OCI-LY1 (cell line): ENCODE results near the gene PCSK5.

ENCODE experiments used
- EZH2 ChIP-seq: fragments of 200-600 bp; sonication (generic), shearing (Covaris generic); IDR thresholded peaks from 2 replicates; pipeline ENCODE4 v1.8.0; 2017; ENCODE audit warnings: borderline replicate concordance, mixed run types, mild to moderate bottlenecking, antibody characterized with exemption, low read length, moderate library complexity, mixed read lengths
- TF ChIP-seq, protein P1 (sequence below): fragments of 200-600 bp; sonication (generic), shearing (Covaris generic); IDR thresholded peaks from 2 replicates; pipeline ENCODE4 v1.5.1; 2017; ENCODE audit warnings: mild to moderate bottlenecking, antibody characterized with exemption, low read length, moderate library complexity, mixed read lengths

DNA sequence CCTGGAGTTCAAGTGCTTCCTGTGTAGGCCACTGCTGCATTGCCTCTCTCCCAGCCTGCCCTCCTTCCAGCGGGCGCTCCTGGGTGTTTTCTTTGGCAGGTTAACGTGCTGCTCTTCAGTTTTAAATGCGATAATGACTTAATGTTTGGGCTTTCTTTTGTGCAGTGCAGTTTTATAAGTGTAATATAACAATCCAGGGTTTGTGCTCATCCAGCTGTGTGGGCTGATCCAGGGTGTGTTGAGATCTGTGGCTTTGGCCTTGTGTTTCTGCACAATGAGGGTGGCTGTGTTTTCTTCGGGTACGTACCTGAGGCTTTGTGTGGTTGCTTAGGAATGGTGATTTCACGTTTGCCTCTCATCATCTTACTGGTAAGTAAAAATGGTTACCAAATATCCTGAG lies 50.6 kb downstream of the PCSK5 start:
- TF ChIP-seq, protein P1, sequence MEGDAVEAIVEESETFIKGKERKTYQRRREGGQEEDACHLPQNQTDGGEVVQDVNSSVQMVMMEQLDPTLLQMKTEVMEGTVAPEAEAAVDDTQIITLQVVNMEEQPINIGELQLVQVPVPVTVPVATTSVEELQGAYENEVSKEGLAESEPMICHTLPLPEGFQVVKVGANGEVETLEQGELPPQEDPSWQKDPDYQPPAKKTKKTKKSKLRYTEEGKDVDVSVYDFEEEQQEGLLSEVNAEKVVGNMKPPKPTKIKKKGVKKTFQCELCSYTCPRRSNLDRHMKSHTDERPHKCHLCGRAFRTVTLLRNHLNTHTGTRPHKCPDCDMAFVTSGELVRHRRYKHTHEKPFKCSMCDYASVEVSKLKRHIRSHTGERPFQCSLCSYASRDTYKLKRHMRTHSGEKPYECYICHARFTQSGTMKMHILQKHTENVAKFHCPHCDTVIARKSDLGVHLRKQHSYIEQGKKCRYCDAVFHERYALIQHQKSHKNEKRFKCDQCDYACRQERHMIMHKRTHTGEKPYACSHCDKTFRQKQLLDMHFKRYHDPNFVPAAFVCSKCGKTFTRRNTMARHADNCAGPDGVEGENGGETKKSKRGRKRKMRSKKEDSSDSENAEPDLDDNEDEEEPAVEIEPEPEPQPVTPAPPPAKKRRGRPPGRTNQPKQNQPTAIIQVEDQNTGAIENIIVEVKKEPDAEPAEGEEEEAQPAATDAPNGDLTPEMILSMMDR, result no peak
- TF ChIP-seq EZH2, result no peak
